ENCODE measurements around the gene MT1G. TPM values are rescaled to one million over a fixed set of nuclear protein-coding genes. Genes with fewer than 3 reads are reported as not detected.
"Not testable (repeated sequence)": the region's sequence is repeated elsewhere in the genome, so short reads cannot be mapped to it uniquely, and the experiment has no call there.

MT1G gene
- total RNA-seq, 1 experiment from 2014 or later, result not detected

DNA sequence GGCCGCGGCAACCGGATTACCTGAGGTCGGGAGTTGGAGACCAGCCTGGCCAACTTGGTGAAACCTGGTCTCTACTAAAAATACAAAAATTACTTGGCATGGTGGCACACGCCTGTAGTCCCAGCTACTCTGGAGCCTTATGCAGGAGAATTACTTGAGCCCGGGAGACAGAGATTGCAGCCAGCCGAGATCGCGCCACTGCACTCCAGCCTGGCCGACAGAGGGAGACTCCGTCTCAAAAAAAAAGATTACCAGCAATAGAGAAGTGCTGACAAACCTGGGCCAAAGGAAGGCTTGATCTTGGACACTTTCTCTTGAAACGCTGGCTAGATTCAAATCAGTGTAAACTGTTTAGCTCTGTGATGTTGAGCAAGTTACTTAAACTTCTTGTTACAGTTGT lies 6.1 kb upstream of the MT1G start:
- Histone ChIP-seq H3F3A (ENCODE audit: low read length, unreplicated experiment) (no peaks in the 10 kb centered on the region), H3K79me2 (ENCODE audit: low read length) (no peaks in the 10 kb centered on the region), H3K27ac (ENCODE audit: low read length) (no peak overlapping the region), H3K9ac (ENCODE audit: low read length) (no peak overlapping the region), H3K4me2 (ENCODE audit: low read length) (no peak overlapping the region), H4K20me1 (ENCODE audit: low read length) (no peaks in the 10 kb centered on the region), H3K4me3 (ENCODE audit: low read length) (no peak overlapping the region), H3K27me3 (ENCODE audit: low read length) (no peaks in the 10 kb centered on the region), H2AFZ (ENCODE audit: low read length) (no peak overlapping the region), H3K9me2 (replicated peaks; ENCODE audit: low read length) (no peaks in the 10 kb centered on the region), H3K4me1 (ENCODE audit: insufficient read depth, low read length) (peaks cover 22% of the 10 kb centered on the region), H3K36me3 (ENCODE audit: low read depth, low read length) (no peaks in the 10 kb centered on the region), H3K9me3 (ENCODE audit: low read length) (no peaks in the 10 kb centered on the region)
- ChIA-PET POLR2A (ENCODE audit: unreplicated experiment) (interaction anchor here (0.6 kb wide), 1 partner anchor 30 kb away, joined by 5 read pairs; no protein-coding TSS in a partner anchor), CTCF (no interaction called here)
- BruUV-seq (replicated peaks), result no TSS peak
- TF ChIP-seq EZH2phosphoT487 (IDR thresholded peaks at IDR 0.05; ENCODE audit: borderline replicate concordance, low read length) (no peak), EZH2 (IDR thresholded peaks at IDR 0.05; ENCODE audit: low read length, unreplicated experiment) (no peak)
- TF ChIP-seq, protein P1, sequence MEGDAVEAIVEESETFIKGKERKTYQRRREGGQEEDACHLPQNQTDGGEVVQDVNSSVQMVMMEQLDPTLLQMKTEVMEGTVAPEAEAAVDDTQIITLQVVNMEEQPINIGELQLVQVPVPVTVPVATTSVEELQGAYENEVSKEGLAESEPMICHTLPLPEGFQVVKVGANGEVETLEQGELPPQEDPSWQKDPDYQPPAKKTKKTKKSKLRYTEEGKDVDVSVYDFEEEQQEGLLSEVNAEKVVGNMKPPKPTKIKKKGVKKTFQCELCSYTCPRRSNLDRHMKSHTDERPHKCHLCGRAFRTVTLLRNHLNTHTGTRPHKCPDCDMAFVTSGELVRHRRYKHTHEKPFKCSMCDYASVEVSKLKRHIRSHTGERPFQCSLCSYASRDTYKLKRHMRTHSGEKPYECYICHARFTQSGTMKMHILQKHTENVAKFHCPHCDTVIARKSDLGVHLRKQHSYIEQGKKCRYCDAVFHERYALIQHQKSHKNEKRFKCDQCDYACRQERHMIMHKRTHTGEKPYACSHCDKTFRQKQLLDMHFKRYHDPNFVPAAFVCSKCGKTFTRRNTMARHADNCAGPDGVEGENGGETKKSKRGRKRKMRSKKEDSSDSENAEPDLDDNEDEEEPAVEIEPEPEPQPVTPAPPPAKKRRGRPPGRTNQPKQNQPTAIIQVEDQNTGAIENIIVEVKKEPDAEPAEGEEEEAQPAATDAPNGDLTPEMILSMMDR (conservative IDR thresholded peaks at IDR 0.05; ENCODE audit: low read depth, low read length), result no peak
- no peak for ATAC-seq
- intact Hi-C loops (cut with micrococcal nuclease), result no loop called here
- DNase-seq, result no peak

DNA sequence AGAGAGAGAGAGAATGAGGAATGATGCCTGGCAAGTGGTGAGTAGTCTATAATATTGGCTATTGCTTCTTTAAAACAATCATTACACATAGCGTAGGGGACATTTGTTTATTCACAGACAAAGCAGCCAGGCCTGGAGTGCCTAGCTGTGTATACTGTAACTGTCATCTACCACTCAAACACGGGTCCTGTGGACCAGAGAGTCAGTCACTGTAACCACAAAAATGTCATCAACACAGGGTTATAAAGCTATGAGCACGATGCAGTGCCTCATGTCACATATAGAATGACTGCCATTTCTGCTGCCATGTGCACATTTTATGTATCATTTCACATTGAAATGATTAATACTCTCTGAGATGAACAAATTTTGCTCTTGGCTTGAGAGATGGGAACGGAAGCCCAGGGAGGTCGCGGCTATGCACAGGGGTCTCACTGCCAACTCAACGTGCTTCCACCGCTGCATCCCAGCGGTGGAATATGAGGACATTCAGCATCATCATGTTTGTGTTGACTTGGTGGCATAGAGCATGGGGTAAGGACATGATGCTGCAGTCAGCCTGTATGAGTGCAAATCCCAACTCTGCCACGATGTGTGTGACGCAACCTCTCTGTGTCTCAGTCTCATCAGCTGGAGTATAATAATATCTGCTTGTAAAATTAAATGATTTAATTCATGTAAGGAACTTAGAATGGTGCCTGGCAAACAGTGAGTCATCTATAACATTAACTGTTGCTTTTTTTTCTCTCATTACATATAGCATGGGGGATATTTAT lies 5.1 kb upstream of the MT1G start:
- H3K4me2 ChIP-seq (ENCODE audit: low read length), result peak overlapping the region; percentile 58
- POLR2A ChIA-PET (ENCODE audit: unreplicated experiment), result interaction anchor here (0.6 to 1.1 kb wide), 3 partner anchors 29 to 1456 kb away, joined by 3 to 5 read pairs (median 4); partner anchors contain the start of gene CFAP20

DNA sequence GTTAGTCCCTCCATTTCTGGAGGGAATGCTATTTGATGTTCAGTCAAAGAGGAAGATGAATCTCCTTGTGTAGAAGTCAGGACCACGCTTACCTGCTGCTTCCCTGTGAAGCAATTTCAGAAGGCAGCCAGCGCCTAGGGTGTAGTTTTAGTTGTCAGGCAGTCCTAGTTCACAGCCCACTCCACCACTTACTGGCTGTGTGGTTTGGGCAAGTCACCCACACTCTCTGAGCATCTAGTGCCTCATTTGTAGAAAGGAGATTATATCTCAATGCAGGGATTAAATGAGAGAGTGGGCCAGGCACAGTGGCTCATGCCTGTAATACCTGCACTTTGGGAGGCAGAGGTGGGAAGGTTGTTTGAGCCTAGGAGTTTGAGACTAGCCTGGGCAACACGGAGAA lies 4.3 kb upstream of the MT1G start:
- H3K4me3 ChIP-seq (ENCODE audit: low read length); H4K20me1 ChIP-seq (ENCODE audit: low read length); ATAC-seq; H3K36me3 ChIP-seq (ENCODE audit: low read depth, low read length); H3K9ac ChIP-seq (ENCODE audit: low read length); H3F3A ChIP-seq (ENCODE audit: low read length, unreplicated experiment); H3K79me2 ChIP-seq (ENCODE audit: low read length); intact Hi-C loops (cut with micrococcal nuclease); H3K27ac ChIP-seq (ENCODE audit: low read length); H2AFZ ChIP-seq (ENCODE audit: low read length); H3K27me3 ChIP-seq (ENCODE audit: low read length); BruUV-seq (replicated peaks); CTCF ChIA-PET; H3K9me2 ChIP-seq (replicated peaks; ENCODE audit: low read length); DNase-seq; H3K9me3 ChIP-seq (ENCODE audit: low read length): not testable (repeated sequence)
- Histone ChIP-seq H3K4me1 (ENCODE audit: insufficient read depth, low read length) (peaks cover 22% of the 10 kb centered on the region), H3K4me2 (ENCODE audit: low read length) (peak overlapping the region; percentile 58; the same call in 1 of the 2 replicates)
- POLR2A ChIA-PET (ENCODE audit: unreplicated experiment), result interaction anchor here (1.1 kb wide), 1 partner anchor 69 kb away, joined by 4 read pairs; no protein-coding TSS in a partner anchor

More for the DNA sequence above, 5.1 kb upstream of the MT1G start:
- DNase-seq (peak; percentile 56), ATAC-seq (peak; percentile 81)
- Histone ChIP-seq H3K9ac (ENCODE audit: low read length) (no peak overlapping the region), H4K20me1 (ENCODE audit: low read length) (no peaks in the 10 kb centered on the region), H3K9me3 (ENCODE audit: low read length) (no peaks in the 10 kb centered on the region), H3K36me3 (ENCODE audit: low read depth, low read length) (no peaks in the 10 kb centered on the region), H3K79me2 (ENCODE audit: low read length) (no peaks in the 10 kb centered on the region), H3K9me2 (replicated peaks; ENCODE audit: low read length) (no peaks in the 10 kb centered on the region), H3K4me1 (ENCODE audit: insufficient read depth, low read length) (peaks cover 22% of the 10 kb centered on the region), H3K4me3 (ENCODE audit: low read length) (no peak overlapping the region), H2AFZ (ENCODE audit: low read length) (no peak overlapping the region), H3K27me3 (ENCODE audit: low read length) (no peaks in the 10 kb centered on the region), H3F3A (ENCODE audit: low read length, unreplicated experiment) (no peaks in the 10 kb centered on the region), H3K27ac (ENCODE audit: low read length) (peak overlapping the region; percentile 53)
- TF ChIP-seq EZH2phosphoT487 (IDR thresholded peaks at IDR 0.05; ENCODE audit: borderline replicate concordance, low read length), result no peak
- TF ChIP-seq, protein P1 (conservative IDR thresholded peaks at IDR 0.05; ENCODE audit: low read depth, low read length), result no peak
- no peak for TF ChIP-seq EZH2 (IDR thresholded peaks at IDR 0.05; ENCODE audit: low read length, unreplicated experiment)
- intact Hi-C loops (cut with micrococcal nuclease), result no loop called here
- CTCF ChIA-PET, result no interaction called here
- BruUV-seq (replicated peaks), result no TSS peak

DNA sequence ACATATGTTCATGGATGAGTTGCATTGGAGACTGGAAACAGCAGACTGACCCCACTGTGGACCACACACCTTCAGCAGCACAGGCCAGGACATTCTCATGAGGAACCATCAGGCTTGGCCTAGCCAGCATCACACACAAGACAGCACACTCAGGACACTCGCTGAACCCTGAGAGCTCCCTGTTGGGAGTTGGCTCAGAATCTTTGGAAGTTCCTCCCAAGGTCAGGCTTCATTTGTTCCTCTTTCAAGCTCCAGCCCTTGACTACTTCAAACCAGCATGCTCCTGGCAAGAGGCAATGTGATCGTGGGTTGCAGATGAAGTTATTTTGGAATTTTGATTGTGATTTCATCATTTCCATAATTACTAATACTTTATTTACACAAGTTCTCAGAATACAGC lies 3.8 kb upstream of the MT1G start:
- H4K20me1 ChIP-seq (ENCODE audit: low read length); H3F3A ChIP-seq (ENCODE audit: low read length, unreplicated experiment); H3K9ac ChIP-seq (ENCODE audit: low read length); intact Hi-C loops (cut with micrococcal nuclease); H3K27me3 ChIP-seq (ENCODE audit: low read length); H3K9me2 ChIP-seq (replicated peaks; ENCODE audit: low read length); H3K4me3 ChIP-seq (ENCODE audit: low read length); BruUV-seq (replicated peaks); H3K27ac ChIP-seq (ENCODE audit: low read length); H3K9me3 ChIP-seq (ENCODE audit: low read length); H2AFZ ChIP-seq (ENCODE audit: low read length); ATAC-seq; H3K79me2 ChIP-seq (ENCODE audit: low read length); CTCF ChIA-PET; H3K4me2 ChIP-seq (ENCODE audit: low read length); H3K36me3 ChIP-seq (ENCODE audit: low read depth, low read length): not testable (repeated sequence)
- DNase-seq, result peak; percentile 35
- POLR2A ChIA-PET (ENCODE audit: unreplicated experiment), result interaction anchor here (1.1 kb wide), 1 partner anchor 68 kb away, joined by 4 read pairs; no protein-coding TSS in a partner anchor
- peaks cover 22% of the 10 kb centered on the region for H3K4me1 ChIP-seq (ENCODE audit: insufficient read depth, low read length)
